ENCODE data around the gene HPDL. TPM values are rescaled to one million over a fixed set of nuclear protein-coding genes. Genes with fewer than 3 reads are reported as not detected.

Gene HPDL
- total and polyA plus RNA-seq, 2 of the 8 experiments (the other 6 are each of a cell fraction or from before 2014, with no cell fraction given) = 58.5 to 62.7 TPM

DNA sequence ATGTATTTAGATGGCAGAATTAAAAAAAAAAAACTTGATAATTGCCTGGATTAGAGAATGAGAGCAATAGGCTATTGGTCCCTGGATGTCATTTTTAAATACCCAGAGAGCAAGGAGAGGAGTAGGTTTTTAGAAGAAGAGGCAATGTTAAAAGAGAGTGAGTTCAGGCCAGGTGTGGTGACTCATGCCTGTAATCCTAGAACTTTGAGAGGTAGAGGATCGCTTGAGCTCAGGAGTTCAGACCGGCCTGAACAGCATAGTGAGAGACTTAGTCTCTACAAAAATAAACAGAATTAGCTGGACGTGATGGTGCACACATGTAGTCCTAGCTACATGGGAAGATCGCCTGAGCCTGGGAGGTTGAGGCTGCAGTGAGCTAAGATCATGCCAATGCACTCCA, 29.5 kb downstream of the HPDL start:
- no peak overlapping the region for H2BK12ac ChIP-seq (ENCODE audit: low read depth, low read length)
- H3K4me2 ChIP-seq (ENCODE audit: insufficient read depth in 1 of 2, low read depth in 2 of 2, low read length in 2 of 2) = no peak overlapping the region
- peaks cover 2 to 11% (median 8%) of the 10 kb centered on the region in 4 experiments for H3K4me1 ChIP-seq (replicated peaks in 1 of 4; ENCODE audit: control insufficient read depth in 3 of 4, insufficient read depth in 4 of 4, low read length in 3 of 4)
- TF ChIP-seq TEAD4 (IDR thresholded peaks at IDR 0.05; ENCODE audit: low read depth, low read length) (no peak), KDM5A (IDR thresholded peaks at IDR 0.05; ENCODE audit: low read length) (no peak), SIN3A (conservative IDR thresholded peaks at IDR 0.05 in 1 of 2, IDR thresholded peaks at IDR 0.05 in 1 of 2; ENCODE audit: low read depth in 1 of 2, low read length in 2 of 2) (no peak), CBX5 (IDR thresholded peaks at IDR 0.05; ENCODE audit: low read depth, low read length) (no peak), RFX5 (IDR thresholded peaks at IDR 0.05; ENCODE audit: borderline replicate concordance, low read depth, low read length) (no peak), SIRT6 (IDR thresholded peaks at IDR 0.05; ENCODE audit: low read length) (no peak), CREB1 (IDR thresholded peaks at IDR 0.05) (no peak), GTF2F1 (IDR thresholded peaks at IDR 0.05; ENCODE audit: borderline replicate concordance, low read depth, low read length) (no peak)
- TF ChIP-seq, protein P1, sequence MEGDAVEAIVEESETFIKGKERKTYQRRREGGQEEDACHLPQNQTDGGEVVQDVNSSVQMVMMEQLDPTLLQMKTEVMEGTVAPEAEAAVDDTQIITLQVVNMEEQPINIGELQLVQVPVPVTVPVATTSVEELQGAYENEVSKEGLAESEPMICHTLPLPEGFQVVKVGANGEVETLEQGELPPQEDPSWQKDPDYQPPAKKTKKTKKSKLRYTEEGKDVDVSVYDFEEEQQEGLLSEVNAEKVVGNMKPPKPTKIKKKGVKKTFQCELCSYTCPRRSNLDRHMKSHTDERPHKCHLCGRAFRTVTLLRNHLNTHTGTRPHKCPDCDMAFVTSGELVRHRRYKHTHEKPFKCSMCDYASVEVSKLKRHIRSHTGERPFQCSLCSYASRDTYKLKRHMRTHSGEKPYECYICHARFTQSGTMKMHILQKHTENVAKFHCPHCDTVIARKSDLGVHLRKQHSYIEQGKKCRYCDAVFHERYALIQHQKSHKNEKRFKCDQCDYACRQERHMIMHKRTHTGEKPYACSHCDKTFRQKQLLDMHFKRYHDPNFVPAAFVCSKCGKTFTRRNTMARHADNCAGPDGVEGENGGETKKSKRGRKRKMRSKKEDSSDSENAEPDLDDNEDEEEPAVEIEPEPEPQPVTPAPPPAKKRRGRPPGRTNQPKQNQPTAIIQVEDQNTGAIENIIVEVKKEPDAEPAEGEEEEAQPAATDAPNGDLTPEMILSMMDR (IDR thresholded peaks at IDR 0.05; ENCODE audit: control extremely low read depth in 1 of 3, insufficient read depth in 1 of 3, low read depth in 1 of 3, low read length in 3 of 3) = no peak
- no peak overlapping the region for H2BK20ac ChIP-seq (ENCODE audit: low read length)
- H3K27me3 ChIP-seq (replicated peaks in 1 of 4; ENCODE audit: control insufficient read depth in 3 of 4, extremely low read depth in 1 of 4, insufficient read depth in 3 of 4, low read length in 3 of 4) = no peaks in the 10 kb centered on the region
- no peak for DNase-seq (ENCODE audit: low read depth in 1 of 2, low spot score in 2 of 2)
- CTCF ChIA-PET (ENCODE audit: partially characterized antibody) = interaction anchor here (0.7 to 10.3 kb wide), 8 partner anchors 11 to 342 kb away, joined by 3 to 194 read pairs (median 9); partner anchors contain the start of genes HPDL, MUTYH, TESK2 and TOE1
- POLR2A ChIA-PET (ENCODE audit: partially characterized antibody) = interaction anchor here (0.6 to 14.2 kb wide), 5 partner anchors 13 to 143 kb away, joined by 3 to 162 read pairs (median 3); partner anchors contain the start of genes CCDC163, MUTYH and TOE1
- H3K36me3 ChIP-seq (ENCODE audit: control insufficient read depth in 2 of 4, insufficient read depth in 4 of 4, low read length in 3 of 4) = no peaks in the 10 kb centered on the region
- no peak overlapping the region for H4K5ac ChIP-seq (ENCODE audit: insufficient read length, low read depth, low read length)
- H3K27ac ChIP-seq (ENCODE audit: low read depth, low read length) = no peak overlapping the region
- no peak for FAIRE-seq
- no peaks in the 10 kb centered on the region; the same call in 1 of the 2 replicates for H3K79me1 ChIP-seq (ENCODE audit: low read depth, low read length)
- 75% methylated on average over 4 of the region's 4 CpGs; no CpG with 5 or more reads in 1 of the 2 experiments for WGBS, 2 experiments (ENCODE audit: extremely low coverage in 1 of 2, insufficient coverage in 1 of 2, insufficient read length in 1 of 2, insufficient replicate concordance in 2 of 2, low coverage in 1 of 2, low lambda C conversion rate in 2 of 2, missing lambda C conversion rate in 1 of 2)
- no peak overlapping the region for H4K91ac ChIP-seq (replicated peaks; ENCODE audit: insufficient read length, low read length)
- no peak overlapping the region for H2BK15ac ChIP-seq (ENCODE audit: low read length)
- no peak overlapping the region for H2BK120ac ChIP-seq (replicated peaks; ENCODE audit: low read depth, low read length)
- H2AK5ac ChIP-seq (ENCODE audit: low read depth, low read length) = no peak overlapping the region
- no peak overlapping the region for H2BK5ac ChIP-seq (ENCODE audit: low read depth, low read length)
- H3K79me2 ChIP-seq (ENCODE audit: control insufficient read depth in 1 of 2, insufficient read depth in 2 of 2, low read length in 2 of 2) = no peaks in the 10 kb centered on the region
- no peak overlapping the region for H3K14ac ChIP-seq (ENCODE audit: insufficient read length)
- H3K56ac ChIP-seq (replicated peaks; ENCODE audit: insufficient read length, low read depth, low read length) = no peak overlapping the region
- H3K18ac ChIP-seq (ENCODE audit: extremely low read depth, low read length) = no peak overlapping the region
- H2AFZ ChIP-seq (ENCODE audit: low read length) = no peak overlapping the region
- H3K4me3 ChIP-seq (ENCODE audit: extremely low read depth in 1 of 4, insufficient read depth in 2 of 4, low read depth in 3 of 4, low read length in 4 of 4) = no peak overlapping the region
- H3K23me2 ChIP-seq (ENCODE audit: low read depth, low read length) = no peaks in the 10 kb centered on the region
- H3K9me3 ChIP-seq (ENCODE audit: insufficient read depth in 2 of 2, low read depth in 1 of 2, low read length in 1 of 2) = no peaks in the 10 kb centered on the region
- no peak overlapping the region for H4K8ac ChIP-seq (ENCODE audit: extremely low read depth, insufficient read depth, low read length)
- no peak overlapping the region for H3K23ac ChIP-seq (ENCODE audit: insufficient read length)
- H4K20me1 ChIP-seq (replicated peaks in 1 of 2; ENCODE audit: control insufficient read depth in 1 of 2, insufficient read depth in 2 of 2, low read length in 2 of 2) = peaks cover 0 to 2% of the 10 kb centered on the region in 2 experiments
- no peak overlapping the region for H3K4ac ChIP-seq (replicated peaks; ENCODE audit: insufficient read length, low read depth, low read length)
- H3K9ac ChIP-seq (replicated peaks in 1 of 4; ENCODE audit: extremely low read depth in 1 of 4, low read depth in 3 of 4, low read length in 3 of 4) = no peak overlapping the region

Measured in H1 (cell line).